PFSK-1 (cell line): ENCODE data around the gene OR9G1.

Source experiments
- POLR2AphosphoS5 ChIP-seq: IDR thresholded peaks from 2 replicates; pipeline ENCODE4 v1.6.1; 2012; ENCODE audit warnings: low read depth, mild to moderate bottlenecking, control low read depth, low read length, moderate library complexity
- SIN3A ChIP-seq: IDR thresholded peaks from 2 replicates; pipeline ENCODE4 v1.6.1; 2012; ENCODE audit warnings: mild to moderate bottlenecking, low read length, moderate library complexity, borderline replicate concordance; ENCODE audit not compliant: insufficient read depth
- TAF1 ChIP-seq: IDR thresholded peaks from 2 replicates; pipeline ENCODE4 v1.6.1; 2012; ENCODE audit warnings: low read length, control low read depth, borderline replicate concordance; ENCODE audit not compliant: insufficient read depth
- TF ChIP-seq, protein P1 (sequence below), 2 experiments: IDR thresholded peaks; 2 replicates each; pipeline versions ENCODE4 v1.6.1 to v1.8.0; 2011 to 2012; ENCODE audit warnings: low read depth in 2 of 2, low read length in 2 of 2, control low read depth in 1 of 2, inconsistent platforms in 1 of 2, mild to moderate bottlenecking in 1 of 2, moderate library complexity in 1 of 2; ENCODE audit not compliant: insufficient read depth in 1 of 2

DNA sequence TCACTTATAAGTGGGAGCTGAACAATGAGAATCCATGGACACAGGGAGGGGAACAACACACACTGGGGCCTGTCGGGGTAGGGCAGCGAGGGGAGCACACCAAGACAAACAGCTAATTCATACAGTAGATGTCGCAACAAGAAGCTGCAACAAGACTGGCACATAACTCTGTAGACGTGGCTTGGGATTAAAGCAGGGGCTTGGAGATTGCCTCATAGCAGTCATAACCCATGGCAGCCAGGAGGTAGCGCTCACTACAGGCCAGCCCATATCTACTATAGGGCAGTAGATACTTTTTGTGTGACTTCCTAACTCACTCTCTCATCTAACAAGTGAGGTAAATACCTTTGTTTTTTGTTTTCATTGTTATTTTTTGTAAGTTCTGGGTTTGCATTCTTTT, 51.3 kb downstream of the OR9G1 start:
- no peak for TF ChIP-seq POLR2AphosphoS5
- TF ChIP-seq TAF1, result no peak
- TF ChIP-seq, protein P1, sequence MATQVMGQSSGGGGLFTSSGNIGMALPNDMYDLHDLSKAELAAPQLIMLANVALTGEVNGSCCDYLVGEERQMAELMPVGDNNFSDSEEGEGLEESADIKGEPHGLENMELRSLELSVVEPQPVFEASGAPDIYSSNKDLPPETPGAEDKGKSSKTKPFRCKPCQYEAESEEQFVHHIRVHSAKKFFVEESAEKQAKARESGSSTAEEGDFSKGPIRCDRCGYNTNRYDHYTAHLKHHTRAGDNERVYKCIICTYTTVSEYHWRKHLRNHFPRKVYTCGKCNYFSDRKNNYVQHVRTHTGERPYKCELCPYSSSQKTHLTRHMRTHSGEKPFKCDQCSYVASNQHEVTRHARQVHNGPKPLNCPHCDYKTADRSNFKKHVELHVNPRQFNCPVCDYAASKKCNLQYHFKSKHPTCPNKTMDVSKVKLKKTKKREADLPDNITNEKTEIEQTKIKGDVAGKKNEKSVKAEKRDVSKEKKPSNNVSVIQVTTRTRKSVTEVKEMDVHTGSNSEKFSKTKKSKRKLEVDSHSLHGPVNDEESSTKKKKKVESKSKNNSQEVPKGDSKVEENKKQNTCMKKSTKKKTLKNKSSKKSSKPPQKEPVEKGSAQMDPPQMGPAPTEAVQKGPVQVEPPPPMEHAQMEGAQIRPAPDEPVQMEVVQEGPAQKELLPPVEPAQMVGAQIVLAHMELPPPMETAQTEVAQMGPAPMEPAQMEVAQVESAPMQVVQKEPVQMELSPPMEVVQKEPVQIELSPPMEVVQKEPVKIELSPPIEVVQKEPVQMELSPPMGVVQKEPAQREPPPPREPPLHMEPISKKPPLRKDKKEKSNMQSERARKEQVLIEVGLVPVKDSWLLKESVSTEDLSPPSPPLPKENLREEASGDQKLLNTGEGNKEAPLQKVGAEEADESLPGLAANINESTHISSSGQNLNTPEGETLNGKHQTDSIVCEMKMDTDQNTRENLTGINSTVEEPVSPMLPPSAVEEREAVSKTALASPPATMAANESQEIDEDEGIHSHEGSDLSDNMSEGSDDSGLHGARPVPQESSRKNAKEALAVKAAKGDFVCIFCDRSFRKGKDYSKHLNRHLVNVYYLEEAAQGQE (IDR thresholded peaks at IDR 0.05; ENCODE audit: insufficient read depth in 1 of 2, low read depth in 2 of 2, low read length in 2 of 2), result no peak
- TF ChIP-seq SIN3A, result no peak
